ENCODE measurements around the gene FAM20C. TPM values are rescaled to one million over a fixed set of nuclear protein-coding genes. Genes with fewer than 3 reads are reported as not detected.

FAM20C gene
- total RNA-seq, 3 donors from 2014 or later (not counting 1 experiment from before 2014, with no cell fraction given), result 1.2 to 8.6 (median 3.9) TPM

- intact Hi-C loops (cut with micrococcal nuclease), result no loop called here
- 90% methylated on average over 16 of the region's 16 CpGs for WGBS (ENCODE audit: insufficient coverage)
Observed at GRCh38 chr7:247636-248035, 55.3 kb downstream of the FAM20C start.

GRCh38 chr7:248732-249435, 56.5 kb downstream of the FAM20C start:
- no peaks in the 10 kb centered on the region for H3K27me3 ChIP-seq (ENCODE audit: control insufficient read depth, insufficient read depth, low read length)
- no peaks in the 10 kb centered on the region for H3K4me1 ChIP-seq (ENCODE audit: control insufficient read depth, insufficient read depth, low read length)
- no peaks in the 10 kb centered on the region for H3K36me3 Mint-ChIP-seq
- no peaks in the 10 kb centered on the region for H3K27me3 Mint-ChIP-seq (ENCODE audit: low read depth in 2 of 2)
- no peak overlapping the region for H3K4me3 Mint-ChIP-seq
- intact Hi-C loops (cut with micrococcal nuclease), result no loop called here
- TF ChIP-seq, protein P1, sequence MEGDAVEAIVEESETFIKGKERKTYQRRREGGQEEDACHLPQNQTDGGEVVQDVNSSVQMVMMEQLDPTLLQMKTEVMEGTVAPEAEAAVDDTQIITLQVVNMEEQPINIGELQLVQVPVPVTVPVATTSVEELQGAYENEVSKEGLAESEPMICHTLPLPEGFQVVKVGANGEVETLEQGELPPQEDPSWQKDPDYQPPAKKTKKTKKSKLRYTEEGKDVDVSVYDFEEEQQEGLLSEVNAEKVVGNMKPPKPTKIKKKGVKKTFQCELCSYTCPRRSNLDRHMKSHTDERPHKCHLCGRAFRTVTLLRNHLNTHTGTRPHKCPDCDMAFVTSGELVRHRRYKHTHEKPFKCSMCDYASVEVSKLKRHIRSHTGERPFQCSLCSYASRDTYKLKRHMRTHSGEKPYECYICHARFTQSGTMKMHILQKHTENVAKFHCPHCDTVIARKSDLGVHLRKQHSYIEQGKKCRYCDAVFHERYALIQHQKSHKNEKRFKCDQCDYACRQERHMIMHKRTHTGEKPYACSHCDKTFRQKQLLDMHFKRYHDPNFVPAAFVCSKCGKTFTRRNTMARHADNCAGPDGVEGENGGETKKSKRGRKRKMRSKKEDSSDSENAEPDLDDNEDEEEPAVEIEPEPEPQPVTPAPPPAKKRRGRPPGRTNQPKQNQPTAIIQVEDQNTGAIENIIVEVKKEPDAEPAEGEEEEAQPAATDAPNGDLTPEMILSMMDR (IDR thresholded peaks at IDR 0.05), result no peak
- DNase-seq, result no peak
- H3K9me3 ChIP-seq (ENCODE audit: control insufficient read depth, insufficient read depth, low read length), result no peaks in the 10 kb centered on the region
- no peak overlapping the region for H3K27ac Mint-ChIP-seq
- no peak overlapping the region for H3K4me3 ChIP-seq (ENCODE audit: low read length)
- H3K4me1 Mint-ChIP-seq, result no peaks in the 10 kb centered on the region
- no peaks in the 10 kb centered on the region for H3K36me3 ChIP-seq (ENCODE audit: control insufficient read depth, insufficient read depth, low read length)
- WGBS (ENCODE audit: insufficient coverage), result 82% methylated on average over 20 of the region's 20 CpGs
- H3K9me3 Mint-ChIP-seq, result no peaks in the 10 kb centered on the region
- ATAC-seq, result no peak
- H3K27ac ChIP-seq (ENCODE audit: low read length), result no peak overlapping the region

More at GRCh38 chr7:247636-248035, 55.3 kb downstream of the FAM20C start:
- Mint-ChIP-seq H3K27me3 (ENCODE audit: low read depth in 2 of 2) (no peaks in the 10 kb centered on the region), H3K9me3 (no peaks in the 10 kb centered on the region), H3K36me3 (no peaks in the 10 kb centered on the region), H3K4me1 (no peaks in the 10 kb centered on the region), H3K27ac (no peak overlapping the region), H3K4me3 (no peak overlapping the region)
- Histone ChIP-seq H3K27me3 (ENCODE audit: control insufficient read depth, insufficient read depth, low read length) (no peaks in the 10 kb centered on the region), H3K27ac (ENCODE audit: low read length) (no peak overlapping the region), H3K4me1 (ENCODE audit: control insufficient read depth, insufficient read depth, low read length) (no peaks in the 10 kb centered on the region), H3K9me3 (ENCODE audit: control insufficient read depth, insufficient read depth, low read length) (no peaks in the 10 kb centered on the region), H3K4me3 (ENCODE audit: low read length) (no peak overlapping the region), H3K36me3 (ENCODE audit: control insufficient read depth, insufficient read depth, low read length) (no peaks in the 10 kb centered on the region)
- TF ChIP-seq, protein P1 (IDR thresholded peaks at IDR 0.05), result no peak
- DNase-seq, result no peak
- no peak for ATAC-seq

DNA sequence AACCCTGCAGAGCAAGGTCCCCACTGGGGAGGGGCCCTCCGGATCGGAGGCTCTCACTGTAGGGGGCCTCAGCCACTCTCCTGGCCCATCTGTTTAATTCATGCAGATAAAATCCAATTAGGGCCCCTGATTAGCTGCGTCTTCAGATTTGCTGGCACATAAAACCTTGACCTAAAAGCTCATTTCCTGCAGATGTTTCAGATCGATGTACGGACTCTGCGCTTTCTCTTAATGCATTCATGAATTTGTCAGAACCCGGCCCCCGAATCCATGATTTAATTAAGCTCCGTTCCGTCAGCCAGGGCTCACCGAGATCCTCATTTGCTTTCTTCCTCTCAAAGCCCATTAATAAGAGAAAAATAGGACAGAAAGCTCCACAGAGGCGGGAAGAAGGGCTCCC, 57.6 kb downstream of the FAM20C start:
- H3K4me1 Mint-ChIP-seq, result no peaks in the 10 kb centered on the region
- H3K4me1 ChIP-seq (ENCODE audit: control insufficient read depth, insufficient read depth, low read length), result no peaks in the 10 kb centered on the region
- H3K36me3 Mint-ChIP-seq, result no peaks in the 10 kb centered on the region
- TF ChIP-seq, protein P1 (IDR thresholded peaks at IDR 0.05), result no peak
- H3K27me3 Mint-ChIP-seq (ENCODE audit: low read depth in 2 of 2), result no peaks in the 10 kb centered on the region
- H3K9me3 Mint-ChIP-seq, result no peaks in the 10 kb centered on the region
- intact Hi-C loops (cut with micrococcal nuclease), result no loop called here
- DNase-seq (no peak), ATAC-seq (no peak)
- no peaks in the 10 kb centered on the region for H3K36me3 ChIP-seq (ENCODE audit: control insufficient read depth, insufficient read depth, low read length)
- H3K27ac ChIP-seq (ENCODE audit: low read length), result no peak overlapping the region
- WGBS (ENCODE audit: insufficient coverage), result 89% methylated on average over 12 of the region's 12 CpGs
- no peak overlapping the region for H3K4me3 Mint-ChIP-seq
- no peak overlapping the region for H3K4me3 ChIP-seq (ENCODE audit: low read length)
- H3K9me3 ChIP-seq (ENCODE audit: control insufficient read depth, insufficient read depth, low read length), result no peaks in the 10 kb centered on the region
- H3K27me3 ChIP-seq (ENCODE audit: control insufficient read depth, insufficient read depth, low read length), result no peaks in the 10 kb centered on the region
- no peak overlapping the region for H3K27ac Mint-ChIP-seq

DNA sequence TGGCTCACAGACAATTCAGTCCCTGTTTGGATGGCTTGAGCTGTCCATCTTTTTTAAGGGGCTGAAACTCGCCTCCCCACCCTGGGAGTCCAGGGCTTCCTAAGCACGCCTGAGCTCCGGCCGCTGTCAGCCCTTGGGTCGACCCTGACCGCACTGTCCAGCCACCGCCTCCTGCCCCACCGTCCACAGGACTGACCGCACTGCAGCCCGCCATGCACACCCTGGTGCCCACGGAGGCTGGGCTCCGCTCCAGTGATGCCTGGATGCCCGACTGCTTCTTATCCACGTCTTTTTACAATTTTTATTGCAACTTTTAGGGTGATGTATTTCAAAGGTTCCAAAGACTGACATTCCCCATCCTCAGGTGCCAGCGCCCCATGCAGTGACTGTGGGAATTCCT, 58.2 kb downstream of the FAM20C start:
- no peaks in the 10 kb centered on the region for H3K9me3 ChIP-seq (ENCODE audit: control insufficient read depth, insufficient read depth, low read length)

More for the DNA sequence above, 58.2 kb downstream of the FAM20C start:
- Mint-ChIP-seq H3K9me3 (no peaks in the 10 kb centered on the region), H3K27me3 (ENCODE audit: low read depth in 2 of 2) (no peaks in the 10 kb centered on the region), H3K27ac (no peak overlapping the region), H3K4me3 (no peak overlapping the region), H3K36me3 (no peaks in the 10 kb centered on the region), H3K4me1 (no peaks in the 10 kb centered on the region)
- DNase-seq (no peak), ATAC-seq (no peak)
- WGBS (ENCODE audit: insufficient coverage), result 94% methylated on average over 15 of the region's 15 CpGs
- Histone ChIP-seq H3K4me1 (ENCODE audit: control insufficient read depth, insufficient read depth, low read length) (no peaks in the 10 kb centered on the region), H3K27ac (ENCODE audit: low read length) (no peak overlapping the region), H3K36me3 (ENCODE audit: control insufficient read depth, insufficient read depth, low read length) (no peaks in the 10 kb centered on the region), H3K4me3 (ENCODE audit: low read length) (no peak overlapping the region), H3K27me3 (ENCODE audit: control insufficient read depth, insufficient read depth, low read length) (no peaks in the 10 kb centered on the region)
- TF ChIP-seq, protein P1 (IDR thresholded peaks at IDR 0.05), result no peak
- intact Hi-C loops (cut with micrococcal nuclease), result no loop called here

Measured in natural killer cell (primary cell).